GM19351 (cell line): ENCODE measurements around the gene TH.
"Not testable (repeated sequence)": the region's sequence is repeated elsewhere in the genome, so short reads cannot be mapped to it uniquely, and the experiment has no call there.

ENCODE experiments used
- ATAC-seq: cut with Tn5 transposase; IDR thresholded peaks from one replicate; pipeline ENCODE4 v1.9.1; 2021; ENCODE audit warnings: mild to moderate bottlenecking, moderate library complexity; ENCODE audit not compliant: unreplicated experiment

Gene TH

DNA sequence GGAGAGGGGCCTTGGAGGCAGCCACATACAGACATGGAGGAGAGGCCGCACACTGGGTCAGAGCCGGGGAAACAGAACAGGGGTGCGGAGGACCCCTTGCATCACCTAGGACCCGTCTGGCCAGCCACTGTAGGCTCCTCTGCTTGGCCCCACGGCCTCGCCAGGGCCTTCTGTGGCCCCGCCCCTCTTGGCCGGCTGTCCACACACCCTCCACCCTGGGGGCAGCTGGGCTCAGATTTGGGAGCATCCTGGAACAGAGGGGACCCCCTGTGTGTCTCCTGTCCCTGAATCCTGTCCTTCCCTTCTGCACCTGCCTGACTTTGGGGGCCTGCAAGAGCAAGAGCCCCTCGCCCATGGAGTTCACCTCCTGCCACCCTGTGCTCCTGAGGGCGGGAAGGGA is 7.9 kb upstream of the TH start:
- ATAC-seq, result no peak

- no peak for ATAC-seq
Observed at GRCh38 chr11:2178906-2179494, 7.4 kb upstream of the TH start.

DNA sequence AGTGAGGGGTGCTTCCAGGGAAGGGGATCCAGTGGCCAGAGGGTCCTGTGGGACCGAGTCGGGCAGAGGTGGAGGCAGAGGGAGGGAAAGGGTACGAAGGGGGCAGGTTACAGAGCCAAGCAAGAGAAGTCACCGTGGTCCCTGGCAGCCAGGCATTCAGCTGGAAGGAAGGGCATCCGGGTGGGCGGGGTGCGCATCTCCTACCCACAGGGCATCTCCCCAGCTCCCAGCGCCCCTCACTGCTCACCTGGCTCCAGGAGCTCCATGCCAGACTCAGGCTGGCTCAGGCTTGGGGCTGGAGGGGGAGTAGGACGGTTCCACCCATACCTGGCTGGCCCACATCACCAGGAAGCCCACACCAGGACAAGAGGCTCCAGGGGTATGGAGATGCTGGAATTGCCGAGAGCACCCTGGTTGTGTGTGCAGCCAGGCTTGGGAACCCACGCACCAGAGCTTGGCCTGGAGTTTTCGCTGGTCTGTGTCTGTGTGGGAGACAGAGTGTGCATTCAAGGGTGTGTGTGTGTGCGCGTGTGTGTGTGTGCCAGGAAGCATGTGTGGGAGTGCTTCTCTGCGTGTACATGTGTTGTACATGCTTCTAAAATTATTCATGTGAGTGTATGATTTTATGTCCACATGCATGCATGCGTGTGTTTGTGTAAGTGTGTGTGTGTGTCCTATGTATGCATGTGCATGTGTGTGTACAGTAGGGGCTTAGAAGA is 6.6 kb upstream of the TH start:
- not testable (repeated sequence) for ATAC-seq

GRCh38 chr11:2177076-2177475 is 5.5 kb upstream of the TH start:
- no peak for ATAC-seq

GRCh38 chr11:2176389-2176900 is 4.8 kb upstream of the TH start:
- ATAC-seq, result no peak

- ATAC-seq, result no peak
Observed at GRCh38 chr11:2175659-2176058, 4.0 kb upstream of the TH start.

DNA sequence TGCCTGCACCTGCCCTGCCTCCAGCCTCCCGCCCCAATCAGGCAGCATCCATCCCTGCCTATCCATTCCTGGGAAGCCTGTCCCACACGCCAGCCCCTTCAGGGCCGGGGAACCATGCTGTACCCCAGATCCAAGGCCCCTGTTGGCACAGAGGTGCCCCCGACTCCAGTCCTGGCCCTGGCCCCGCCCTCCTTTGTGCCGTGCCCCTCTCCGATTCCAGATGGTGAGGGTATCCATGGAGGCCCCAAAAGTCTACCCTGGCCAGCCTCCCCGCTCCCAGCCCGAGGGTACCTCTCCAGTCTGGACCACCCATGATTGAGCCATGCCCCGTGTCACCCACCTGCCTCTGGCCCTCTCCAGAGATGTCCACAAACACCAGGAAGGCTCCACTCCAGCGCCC is 2.7 kb upstream of the TH start:
- ATAC-seq, result no peak

GRCh38 chr11:2173761-2174160 is 2.1 kb upstream of the TH start:
- ATAC-seq, result no peak

DNA sequence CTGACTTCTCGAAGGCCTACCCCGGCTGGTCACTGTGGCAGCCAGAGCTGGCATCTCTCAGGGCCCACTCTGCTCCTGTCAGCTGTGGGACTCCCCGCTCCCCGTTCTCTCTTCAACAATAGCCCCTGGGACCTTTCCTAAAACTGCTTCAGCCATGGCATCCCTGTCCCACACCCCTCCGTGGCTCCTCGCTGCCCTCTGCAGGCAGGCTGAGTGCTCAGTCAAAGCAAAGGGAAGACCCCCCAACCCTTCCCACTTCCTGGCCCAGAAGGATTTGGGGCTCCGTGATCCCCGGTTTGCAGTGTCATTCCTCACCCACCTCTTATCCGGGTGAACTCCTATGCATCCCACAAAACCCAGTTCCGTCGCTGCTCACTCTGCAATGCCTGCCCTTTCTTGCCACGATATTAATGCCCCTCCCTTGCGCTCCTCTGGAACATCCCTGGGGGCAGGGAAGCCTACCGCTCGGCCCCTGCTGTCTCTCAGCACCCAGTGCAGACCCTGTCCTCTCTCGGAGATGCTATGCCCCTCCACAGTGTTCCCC is 1.6 kb upstream of the TH start:
- ATAC-seq, result no peak

DNA sequence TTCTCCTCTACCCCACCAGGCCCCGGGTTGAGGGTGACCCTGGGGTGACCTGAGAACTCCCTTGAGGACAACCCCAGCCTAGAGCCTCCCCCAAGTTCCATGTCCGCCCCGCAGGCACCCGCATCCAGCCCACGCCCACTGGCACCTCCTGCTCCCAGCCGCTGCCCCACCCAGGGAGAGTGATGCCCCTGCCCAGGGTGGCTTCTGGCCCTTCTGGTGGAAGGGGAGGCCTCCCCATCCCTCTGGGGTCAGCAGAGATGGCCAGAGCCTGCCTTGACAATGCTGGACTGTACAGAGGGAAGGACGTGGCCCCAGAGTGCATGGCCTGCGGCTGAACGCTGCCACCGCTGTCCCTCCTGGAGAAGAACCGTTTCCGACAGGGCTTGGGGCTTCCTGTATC is 1.1 kb upstream of the TH start:
- no peak for ATAC-seq

- ATAC-seq, result no peak
Observed at GRCh38 chr11:2169626-2170570, 1.7 kb downstream of the TH start.

- ATAC-seq, result no peak
Observed at GRCh38 chr11:2169005-2169378, 2.6 kb downstream of the TH start.

DNA sequence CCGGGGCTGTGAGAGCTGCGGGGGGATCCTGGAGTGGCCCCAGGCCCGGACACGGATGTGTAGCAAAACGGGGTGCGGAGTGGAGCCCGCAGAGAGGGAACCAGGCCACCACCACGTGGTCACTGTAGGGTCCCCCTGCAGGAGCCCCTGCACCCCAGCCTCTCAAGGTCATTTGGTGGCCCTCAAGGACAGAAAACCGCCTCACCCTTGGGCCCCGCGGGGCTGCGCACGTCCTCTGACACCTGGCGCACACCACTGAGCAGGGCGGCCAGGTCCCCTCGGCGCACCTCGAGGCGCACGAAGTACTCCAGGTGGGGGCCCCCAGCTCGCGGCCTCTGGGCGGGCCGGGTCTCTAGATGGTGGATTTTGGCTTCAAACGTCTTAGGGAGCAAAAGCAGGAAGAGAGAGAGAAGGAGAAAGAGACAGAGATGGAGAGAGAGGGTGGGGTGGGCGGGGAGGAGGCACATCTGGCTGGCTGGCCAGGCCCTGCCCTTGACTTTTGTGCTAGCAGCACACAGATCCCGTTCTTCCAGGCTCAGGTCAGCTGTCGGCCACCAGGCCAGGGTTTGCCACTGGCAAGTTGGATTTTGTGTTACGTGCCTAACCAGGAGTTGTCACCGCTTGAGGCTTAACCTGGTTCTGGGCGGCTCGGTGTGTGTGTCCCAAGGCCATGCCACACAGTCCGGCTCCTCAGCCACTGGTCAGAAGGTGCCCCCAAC is 3.2 kb downstream of the TH start:
- ATAC-seq, result no peak

- ATAC-seq, result no peak
Observed at GRCh38 chr11:2167141-2168045, 4.2 kb downstream of the TH start.

DNA sequence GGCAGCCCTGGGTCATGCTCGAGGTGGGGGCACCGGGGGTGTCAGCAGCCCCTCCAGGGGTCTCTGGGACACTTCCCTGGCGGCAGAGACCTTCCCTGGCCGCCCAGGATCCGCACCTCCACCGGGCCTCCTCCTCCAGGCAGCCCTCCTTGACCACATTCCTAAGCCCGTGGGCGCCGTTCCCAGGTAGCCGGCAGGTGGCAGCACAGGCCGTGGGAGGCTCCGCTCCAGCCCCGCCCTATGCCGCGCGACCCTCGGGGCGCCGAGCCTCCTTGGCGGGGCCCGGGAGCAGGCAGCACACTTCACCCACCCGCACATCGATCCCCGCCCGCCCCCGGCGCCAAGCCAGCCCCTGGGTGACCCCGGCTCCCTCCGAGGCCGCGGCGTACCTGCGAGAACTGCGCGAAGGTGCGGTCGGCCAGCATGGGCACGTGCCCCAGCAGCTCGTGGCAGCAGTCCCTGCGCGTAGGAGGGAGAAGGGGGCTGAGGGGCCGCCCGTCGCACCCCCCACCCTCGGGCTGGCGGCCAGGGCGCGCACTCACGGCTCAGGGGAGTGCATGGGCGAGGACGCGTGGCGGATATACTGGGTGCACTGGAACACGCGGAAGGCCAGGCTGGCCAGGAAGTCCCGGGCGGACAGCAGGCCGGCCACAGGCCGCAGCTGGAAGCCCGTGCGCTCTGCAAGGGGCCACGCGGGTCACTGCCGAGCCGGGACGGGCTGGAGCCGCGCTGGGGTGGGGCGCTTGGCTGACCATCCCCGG is 5.3 kb downstream of the TH start:
- no peak for ATAC-seq

- ATAC-seq, result no peak
Observed at GRCh38 chr11:2165571-2165970, 6.0 kb downstream of the TH start.

DNA sequence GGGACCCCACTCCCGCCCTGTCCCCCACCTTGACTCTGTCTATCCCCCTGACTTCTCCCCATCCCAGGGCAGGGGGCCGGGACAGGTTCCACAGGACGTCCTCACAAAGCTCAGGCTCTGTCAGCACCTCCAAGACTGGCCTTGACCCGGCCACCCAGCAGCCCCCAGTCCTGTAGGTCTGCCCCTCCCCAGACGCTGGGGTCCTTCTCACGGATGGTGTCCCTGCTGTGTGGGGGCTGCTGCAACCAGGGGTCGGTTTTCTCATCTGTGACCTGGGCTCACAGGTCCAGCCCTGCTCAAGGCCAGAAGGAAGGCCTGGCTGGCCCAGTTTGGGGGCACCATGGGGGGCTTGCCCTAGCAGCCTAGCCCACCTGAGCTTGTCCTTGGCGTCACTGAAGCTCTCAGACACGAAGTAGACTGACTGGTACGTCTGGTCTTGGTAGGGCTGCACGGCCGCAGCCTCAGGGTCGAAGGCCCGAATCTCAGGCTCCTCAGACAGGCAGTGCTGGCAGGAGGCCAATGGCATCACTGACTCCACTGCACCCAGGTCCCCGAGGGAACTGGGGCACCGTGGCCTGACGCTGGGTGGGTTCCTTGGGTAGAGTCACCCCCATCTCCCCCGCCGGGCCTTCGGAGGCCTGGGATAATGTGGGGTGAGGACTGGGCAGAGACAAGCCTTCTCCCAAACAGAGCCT is 6.6 kb downstream of the TH start:
- ATAC-seq, result no peak

DNA sequence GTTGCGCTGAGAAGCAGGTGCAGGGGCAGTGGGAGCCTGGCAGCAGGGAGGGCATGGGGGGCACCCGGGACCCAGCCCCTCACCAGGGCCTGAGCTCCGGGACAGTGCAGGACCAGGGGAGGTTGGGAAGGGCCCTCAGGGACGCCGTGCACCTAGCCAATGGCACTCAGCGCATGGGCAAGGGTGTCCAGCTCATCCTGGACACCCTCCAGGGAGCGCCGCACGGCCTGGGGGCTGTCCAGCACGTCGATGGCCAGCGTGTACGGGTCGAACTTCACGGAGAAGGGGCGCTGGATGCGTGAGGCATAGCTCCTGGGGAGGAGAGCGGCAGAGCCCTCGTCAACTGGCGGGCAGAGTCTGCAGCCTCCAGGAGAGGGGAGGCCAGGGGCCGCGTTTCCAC is 7.5 kb downstream of the TH start:
- no peak for ATAC-seq
